ENCODE results near the gene CDKL2.

Gene CDKL2

GRCh38 chr4:75639124-75639695, 8.9 kb upstream of the CDKL2 start:
- DNase-seq (ENCODE audit: low spot score), result no peak

GRCh38 chr4:75637827-75638226, 7.5 kb upstream of the CDKL2 start:
- DNase-seq (ENCODE audit: low spot score), result no peak

- no peak for DNase-seq (ENCODE audit: low spot score)
These were observed 6.8 kb upstream of the CDKL2 start for GRCh38 chr4:75637176-75637575.

- no peak for DNase-seq (ENCODE audit: low spot score)
These were observed 4.6 kb upstream of the CDKL2 start for GRCh38 chr4:75634951-75635350.

GRCh38 chr4:75634281-75634680, 4.0 kb upstream of the CDKL2 start:
- DNase-seq (ENCODE audit: low spot score), result no peak

- DNase-seq (ENCODE audit: low spot score), result no peak
These were observed 3.5 kb upstream of the CDKL2 start for GRCh38 chr4:75633846-75634245.

GRCh38 chr4:75630937-75631329, 605 bp upstream of the CDKL2 start:
- no peak for DNase-seq (ENCODE audit: low spot score)

- no peak for DNase-seq (ENCODE audit: low spot score)
These were observed 1.1 kb downstream of the CDKL2 start for GRCh38 chr4:75629239-75629638.

- DNase-seq (ENCODE audit: low spot score), result no peak
These were observed 7.3 kb downstream of the CDKL2 start for GRCh38 chr4:75623026-75623425.

- no peak for DNase-seq (ENCODE audit: low spot score)
These were observed 8.6 kb downstream of the CDKL2 start for GRCh38 chr4:75621715-75622114.

GRCh38 chr4:75612306-75612705, 18.0 kb downstream of the CDKL2 start:
- DNase-seq (ENCODE audit: low spot score), result no peak

GRCh38 chr4:75605928-75606327, 24.4 kb downstream of the CDKL2 start:
- DNase-seq (ENCODE audit: low spot score), result no peak

GRCh38 chr4:75599647-75600046, 30.7 kb downstream of the CDKL2 start:
- DNase-seq (ENCODE audit: low spot score), result no peak

GRCh38 chr4:75598390-75598789, 31.9 kb downstream of the CDKL2 start:
- DNase-seq (ENCODE audit: low spot score), result peak; percentile 34

- DNase-seq (ENCODE audit: low spot score), result no peak
These were observed 34.3 kb downstream of the CDKL2 start for GRCh38 chr4:75596061-75596460.

GRCh38 chr4:75593393-75593792, 36.9 kb downstream of the CDKL2 start:
- DNase-seq (ENCODE audit: low spot score), result no peak

- no peak for DNase-seq (ENCODE audit: low spot score)
These were observed 46.3 kb downstream of the CDKL2 start for GRCh38 chr4:75584067-75584466.

- DNase-seq (ENCODE audit: low spot score), result no peak
These were observed 62.6 kb downstream of the CDKL2 start for GRCh38 chr4:75567725-75568124.

- no peak for DNase-seq (ENCODE audit: low spot score)
These were observed 63.4 kb downstream of the CDKL2 start for GRCh38 chr4:75566911-75567310.

- DNase-seq (ENCODE audit: low spot score), result no peak
These were observed 64.8 kb downstream of the CDKL2 start for GRCh38 chr4:75565481-75565880.

GRCh38 chr4:75564023-75564422, 66.3 kb downstream of the CDKL2 start:
- DNase-seq (ENCODE audit: low spot score), result no peak

- no peak for DNase-seq (ENCODE audit: low spot score)
These were observed 68.5 kb downstream of the CDKL2 start for GRCh38 chr4:75561789-75562188.

- no peak for DNase-seq (ENCODE audit: low spot score)
These were observed 72.6 kb downstream of the CDKL2 start for GRCh38 chr4:75557696-75558095.

GRCh38 chr4:75555294-75556164, 74.8 kb downstream of the CDKL2 start, which contains the start of gene ODAPH:
Gene ODAPH, plus strand, starts transcription at chr4:75556066. Its CDS starts 17 bp downstream, at chr4:75556083.
- peak; percentile 71 for DNase-seq (ENCODE audit: low spot score)

Measured in activated CD4-positive, alpha-beta T cell treated with anti-CD3 and anti-CD28 coated beads, Interleukin-2, Interleukin-4, amounts not matched to agents 100 ng/mL and 50 ng/mL, durations not matched to agents 16 hours and 8 hours (primary cell).